NB4 (cell line): ENCODE measurements around the gene IL22RA2.
"Not testable (repeated sequence)": the region's sequence is repeated elsewhere in the genome, so short reads cannot be mapped to it uniquely, and the experiment has no call there.

Source experiments
- CTCF ChIP-seq: IDR thresholded peaks from one replicate; pipeline ENCODE4 v1.5.1; 2012; ENCODE audit warnings: low read depth, low read length
- MAX ChIP-seq: IDR thresholded peaks from 2 replicates; pipeline ENCODE4 v1.6.1; 2011; ENCODE audit warnings: low read depth, low read length
- POLR2A ChIP-seq: IDR thresholded peaks from 2 replicates; pipeline ENCODE4 v1.6.1; 2011; ENCODE audit warnings: mild to moderate bottlenecking; ENCODE audit not compliant: insufficient read length; ENCODE audit errors: extremely low read depth

GRCh38 chr6:137215630-137216029, 42.2 kb upstream of the IL22RA2 start:
- TF ChIP-seq POLR2A, CTCF, MAX: not testable (repeated sequence)
